Measurements from ENCODE around the gene MRTFA. TPM values are rescaled to one million over a fixed set of nuclear protein-coding genes. Genes with fewer than 3 reads are reported as not detected.
"Not testable (repeated sequence)": the region's sequence is repeated elsewhere in the genome, so short reads cannot be mapped to it uniquely, and the experiment has no call there.

The MRTFA gene
- total and polyA plus RNA-seq, 2 of the 13 experiments (the other 11 are each of a cell fraction or from before 2014, with no cell fraction given) = 2.4 to 8.2 TPM

- H4K20me1 ChIP-seq (ENCODE audit: insufficient read depth, low read length); H3K9ac ChIP-seq (ENCODE audit: insufficient read depth, low read depth, low read length); H2AFZ ChIP-seq (ENCODE audit: low read length); H3K4me2 ChIP-seq (ENCODE audit: low read depth, low read length); H3K27me3 ChIP-seq (ENCODE audit: control insufficient read depth in 1 of 2, insufficient read depth in 2 of 2, low read length in 2 of 2); CTCF ChIA-PET (ENCODE audit: low intra/inter-chr PET ratio, low total read pairs); H3K36me3 ChIP-seq (replicated peaks in 1 of 2; ENCODE audit: control insufficient read depth in 1 of 2, insufficient read depth in 2 of 2, low read length in 2 of 2); in situ Hi-C loops (cut with HindIII; ENCODE audit: extremely low pct_ligation_motif_present, low pct_unique_long_range_greater_than_20kb); H3K27ac ChIP-seq (ENCODE audit: extremely low read length, insufficient read depth, low read length); intact Hi-C loops (cut with micrococcal nuclease; ENCODE audit: unreplicated experiment); H3K79me2 ChIP-seq (ENCODE audit: insufficient read depth, low read length); H3K9me3 ChIP-seq (ENCODE audit: low read length); H3K4me3 ChIP-seq (replicated peaks in 1 of 3; ENCODE audit: insufficient read depth in 1 of 3, low read depth in 2 of 3, low read length in 3 of 3); BruUV-seq (replicated peaks); POLR2A ChIA-PET; ATAC-seq; DNase-seq (ENCODE audit: low spot score); FAIRE-seq: not testable (repeated sequence)
- peaks cover 37% of the 10 kb centered on the region for H3K4me1 ChIP-seq (ENCODE audit: insufficient read depth, low read length)
- WGBS (ENCODE audit: low lambda C conversion rate) = 91% methylated on average over 10 of the region's 10 CpGs
Measured at GRCh38 chr22:40656651-40657050, 20.1 kb upstream of the MRTFA start.

- CTCF ChIA-PET (ENCODE audit: low intra/inter-chr PET ratio, low total read pairs); H3K9ac ChIP-seq (ENCODE audit: insufficient read depth, low read depth, low read length); ATAC-seq; DNase-seq (ENCODE audit: low spot score); intact Hi-C loops (cut with micrococcal nuclease; ENCODE audit: unreplicated experiment); BruUV-seq (replicated peaks); H3K79me2 ChIP-seq (ENCODE audit: insufficient read depth, low read length); H3K27ac ChIP-seq (ENCODE audit: extremely low read length, insufficient read depth, low read length); in situ Hi-C loops (cut with HindIII; ENCODE audit: extremely low pct_ligation_motif_present, low pct_unique_long_range_greater_than_20kb); FAIRE-seq; H2AFZ ChIP-seq (ENCODE audit: low read length); H3K4me2 ChIP-seq (ENCODE audit: low read depth, low read length); H3K36me3 ChIP-seq (replicated peaks in 1 of 2; ENCODE audit: control insufficient read depth in 1 of 2, insufficient read depth in 2 of 2, low read length in 2 of 2); H3K27me3 ChIP-seq (ENCODE audit: control insufficient read depth in 1 of 2, insufficient read depth in 2 of 2, low read length in 2 of 2); H3K4me3 ChIP-seq (replicated peaks in 1 of 3; ENCODE audit: insufficient read depth in 1 of 3, low read depth in 2 of 3, low read length in 3 of 3); H3K9me3 ChIP-seq (ENCODE audit: low read length); H4K20me1 ChIP-seq (ENCODE audit: insufficient read depth, low read length): not testable (repeated sequence)
- peaks cover 43% of the 10 kb centered on the region for H3K4me1 ChIP-seq (ENCODE audit: insufficient read depth, low read length)
- POLR2A ChIA-PET = interaction anchor here (1.4 kb wide), 1 partner anchor 8 kb away, joined by 4 read pairs; no protein-coding TSS in a partner anchor
- WGBS (ENCODE audit: low lambda C conversion rate) = 91% methylated on average over 3 of the region's 3 CpGs
Measured at GRCh38 chr22:40655941-40656340, 19.4 kb upstream of the MRTFA start.

Data from HepG2 (cell line).